ENCODE results near the gene AKNAD1.

DNA sequence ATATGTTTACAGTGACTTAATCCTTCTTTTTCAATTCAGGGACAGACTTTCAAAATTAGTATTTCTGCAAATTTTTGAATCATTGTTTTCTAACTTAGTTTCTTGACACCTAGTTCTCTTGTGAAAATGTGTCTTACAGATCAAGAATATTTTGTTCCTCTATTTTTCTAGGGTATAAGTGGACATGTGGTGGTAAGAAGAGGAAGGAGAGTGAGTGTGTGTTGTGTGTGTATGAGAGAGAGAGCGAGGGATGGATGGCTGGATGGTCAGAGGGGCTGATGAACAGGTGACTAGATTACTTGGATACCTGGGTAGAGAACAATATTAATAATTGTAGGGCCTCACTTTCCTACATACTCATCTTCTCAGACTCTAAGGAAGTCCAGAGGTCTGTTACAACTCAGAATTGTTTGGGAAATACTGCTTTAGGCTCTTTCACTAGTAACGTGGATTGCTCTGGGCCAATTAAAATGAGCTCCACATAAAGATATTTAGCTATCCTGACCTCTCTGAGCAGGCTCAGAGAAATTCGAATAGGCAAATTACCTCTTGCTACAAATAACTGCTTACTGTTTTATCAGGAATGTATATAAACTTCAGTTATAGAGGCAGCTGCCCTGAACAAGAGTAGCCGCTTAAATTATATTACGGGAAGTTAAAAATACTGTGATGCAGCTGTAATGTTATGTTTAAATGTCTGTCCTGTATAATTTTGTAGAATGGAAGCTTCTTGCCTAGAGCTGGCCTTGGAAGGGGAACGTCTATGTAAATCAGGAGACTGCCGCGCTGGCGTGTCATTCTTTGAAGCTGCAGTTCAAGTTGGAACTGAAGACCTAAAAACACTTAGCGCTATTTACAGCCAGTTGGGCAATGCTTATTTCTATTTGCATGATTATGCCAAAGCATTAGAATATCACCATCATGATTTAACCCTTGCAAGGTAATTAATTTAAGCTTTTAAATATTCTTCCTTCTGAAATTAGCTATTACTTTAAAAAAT, 39.6 kb upstream of the AKNAD1 start:
- no peak for TF ChIP-seq EP300 (IDR thresholded peaks at IDR 0.05)
- no peak for TF ChIP-seq POLR2A (IDR thresholded peaks at IDR 0.05)
- TF ChIP-seq POLR2AphosphoS5 (IDR thresholded peaks at IDR 0.05), result no peak
- TF ChIP-seq, protein P1, sequence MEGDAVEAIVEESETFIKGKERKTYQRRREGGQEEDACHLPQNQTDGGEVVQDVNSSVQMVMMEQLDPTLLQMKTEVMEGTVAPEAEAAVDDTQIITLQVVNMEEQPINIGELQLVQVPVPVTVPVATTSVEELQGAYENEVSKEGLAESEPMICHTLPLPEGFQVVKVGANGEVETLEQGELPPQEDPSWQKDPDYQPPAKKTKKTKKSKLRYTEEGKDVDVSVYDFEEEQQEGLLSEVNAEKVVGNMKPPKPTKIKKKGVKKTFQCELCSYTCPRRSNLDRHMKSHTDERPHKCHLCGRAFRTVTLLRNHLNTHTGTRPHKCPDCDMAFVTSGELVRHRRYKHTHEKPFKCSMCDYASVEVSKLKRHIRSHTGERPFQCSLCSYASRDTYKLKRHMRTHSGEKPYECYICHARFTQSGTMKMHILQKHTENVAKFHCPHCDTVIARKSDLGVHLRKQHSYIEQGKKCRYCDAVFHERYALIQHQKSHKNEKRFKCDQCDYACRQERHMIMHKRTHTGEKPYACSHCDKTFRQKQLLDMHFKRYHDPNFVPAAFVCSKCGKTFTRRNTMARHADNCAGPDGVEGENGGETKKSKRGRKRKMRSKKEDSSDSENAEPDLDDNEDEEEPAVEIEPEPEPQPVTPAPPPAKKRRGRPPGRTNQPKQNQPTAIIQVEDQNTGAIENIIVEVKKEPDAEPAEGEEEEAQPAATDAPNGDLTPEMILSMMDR (IDR thresholded peaks at IDR 0.05), result no peak

Measured in stomach (tissue), 4 donors.